ENCODE results near the gene SUGCT. TPM values are rescaled to one million over a fixed set of nuclear protein-coding genes. Genes with fewer than 3 reads are reported as not detected.

Gene SUGCT
- total RNA-seq, 1 experiment from 2014 or later: 5.4 TPM

DNA sequence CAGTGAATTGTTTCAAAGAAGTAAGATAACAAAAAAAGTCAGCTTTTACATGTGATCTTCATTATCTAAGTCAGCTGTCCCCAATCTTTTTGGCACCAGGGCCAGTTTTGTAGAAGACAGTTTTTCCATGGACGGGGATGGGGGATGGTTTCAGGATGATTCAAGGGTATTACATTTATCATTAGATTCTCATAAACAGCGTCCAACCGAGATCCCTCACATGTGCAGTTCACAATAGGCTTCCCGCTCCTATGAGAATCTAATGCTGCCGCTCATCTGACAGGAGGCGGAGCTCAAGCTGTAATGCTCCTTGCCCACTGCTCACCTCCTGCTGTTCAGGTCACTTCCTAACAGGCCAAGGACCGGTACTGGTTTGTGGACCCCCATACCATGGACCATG, 607.5 kb downstream of the SUGCT start:
- Histone ChIP-seq H3K4ac (ENCODE audit: low read depth, low read length) (no peak overlapping the region), H4K8ac (replicated peaks; ENCODE audit: insufficient read length, low read depth, low read length) (no peak overlapping the region), H3K14ac (ENCODE audit: insufficient read depth, low read length) (no peak overlapping the region), H3K4me2 (ENCODE audit: insufficient read depth, insufficient read length, low read length) (no peak overlapping the region), H2BK20ac (ENCODE audit: low read depth, low read length, poor library complexity, severe bottlenecking) (no peak overlapping the region), H2BK120ac (ENCODE audit: low read depth, low read length, poor library complexity, severe bottlenecking) (no peak overlapping the region), H3K79me2 (ENCODE audit: insufficient read depth, low read length) (no peaks in the 10 kb centered on the region), H3K4me1 (ENCODE audit: insufficient read depth, low read length) (peaks cover 6% of the 10 kb centered on the region), H4K91ac (ENCODE audit: insufficient read length, low read depth, low read length) (no peak overlapping the region), H2BK15ac (ENCODE audit: low read depth, low read length) (no peak overlapping the region), H3K18ac (ENCODE audit: insufficient read length, low read depth, low read length) (no peak overlapping the region), H3K23ac (ENCODE audit: insufficient read length, low read depth, low read length) (no peak overlapping the region), H3K9me3 (ENCODE audit: control insufficient read depth, low read depth, low read length) (no peaks in the 10 kb centered on the region), H3T11ph (ENCODE audit: low read length) (no peak overlapping the region), H2AFZ (ENCODE audit: low read length) (no peak overlapping the region), H4K20me1 (ENCODE audit: control insufficient read depth, insufficient read depth, insufficient read length) (no peaks in the 10 kb centered on the region), H3K79me1 (ENCODE audit: insufficient read depth, low read depth, low read length, poor library complexity, severe bottlenecking) (no peaks in the 10 kb centered on the region), H2AK5ac (ENCODE audit: insufficient read length, low read length) (no peak overlapping the region), H3K27ac (ENCODE audit: insufficient read length, low read depth, low read length) (no peak overlapping the region), H3K23me2 (ENCODE audit: insufficient read length, low read depth, low read length, poor library complexity, severe bottlenecking) (no peaks in the 10 kb centered on the region), H2BK12ac (ENCODE audit: insufficient read length, low read depth, low read length) (no peak overlapping the region), H4K5ac (ENCODE audit: insufficient read length, low read depth, low read length) (no peak overlapping the region), H3K9ac (ENCODE audit: extremely low read depth, insufficient read length, low read length) (no peak overlapping the region), H3K27me3 (ENCODE audit: insufficient read depth, low read length) (no peaks in the 10 kb centered on the region), H3K56ac (ENCODE audit: insufficient read length, low read depth, low read length) (no peak overlapping the region), H2BK5ac (ENCODE audit: insufficient read length, low read length) (no peak overlapping the region)
- Mint-ChIP-seq H3K27me3 (ENCODE audit: low read depth) (no peaks in the 10 kb centered on the region), H3K27ac (no peak overlapping the region), H3K36me3 (ENCODE audit: insufficient read depth in 1 of 3, low read depth in 3 of 3) (peaks cover 0 to 4% (median 0%) of the 10 kb centered on the region in 3 experiments; a peak in 1 of 7 replicates), H3K9me3 (peaks cover 0 to 3% of the 10 kb centered on the region in 2 experiments; a peak in 3 of 5 replicates), H3K4me1 (peaks cover 8 to 9% of the 10 kb centered on the region in 2 experiments), H3K4me3 (no peak overlapping the region)
- DNase-seq: no peak
- no CpG with 5 or more reads among the region's 7 CpGs for WGBS (ENCODE audit: extremely low coverage, insufficient read length, low lambda C conversion rate)
- TF ChIP-seq, protein P1, sequence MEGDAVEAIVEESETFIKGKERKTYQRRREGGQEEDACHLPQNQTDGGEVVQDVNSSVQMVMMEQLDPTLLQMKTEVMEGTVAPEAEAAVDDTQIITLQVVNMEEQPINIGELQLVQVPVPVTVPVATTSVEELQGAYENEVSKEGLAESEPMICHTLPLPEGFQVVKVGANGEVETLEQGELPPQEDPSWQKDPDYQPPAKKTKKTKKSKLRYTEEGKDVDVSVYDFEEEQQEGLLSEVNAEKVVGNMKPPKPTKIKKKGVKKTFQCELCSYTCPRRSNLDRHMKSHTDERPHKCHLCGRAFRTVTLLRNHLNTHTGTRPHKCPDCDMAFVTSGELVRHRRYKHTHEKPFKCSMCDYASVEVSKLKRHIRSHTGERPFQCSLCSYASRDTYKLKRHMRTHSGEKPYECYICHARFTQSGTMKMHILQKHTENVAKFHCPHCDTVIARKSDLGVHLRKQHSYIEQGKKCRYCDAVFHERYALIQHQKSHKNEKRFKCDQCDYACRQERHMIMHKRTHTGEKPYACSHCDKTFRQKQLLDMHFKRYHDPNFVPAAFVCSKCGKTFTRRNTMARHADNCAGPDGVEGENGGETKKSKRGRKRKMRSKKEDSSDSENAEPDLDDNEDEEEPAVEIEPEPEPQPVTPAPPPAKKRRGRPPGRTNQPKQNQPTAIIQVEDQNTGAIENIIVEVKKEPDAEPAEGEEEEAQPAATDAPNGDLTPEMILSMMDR (conservative IDR thresholded peaks at IDR 0.05): no peak
